ENCODE data around the gene DHRS9.

DNA sequence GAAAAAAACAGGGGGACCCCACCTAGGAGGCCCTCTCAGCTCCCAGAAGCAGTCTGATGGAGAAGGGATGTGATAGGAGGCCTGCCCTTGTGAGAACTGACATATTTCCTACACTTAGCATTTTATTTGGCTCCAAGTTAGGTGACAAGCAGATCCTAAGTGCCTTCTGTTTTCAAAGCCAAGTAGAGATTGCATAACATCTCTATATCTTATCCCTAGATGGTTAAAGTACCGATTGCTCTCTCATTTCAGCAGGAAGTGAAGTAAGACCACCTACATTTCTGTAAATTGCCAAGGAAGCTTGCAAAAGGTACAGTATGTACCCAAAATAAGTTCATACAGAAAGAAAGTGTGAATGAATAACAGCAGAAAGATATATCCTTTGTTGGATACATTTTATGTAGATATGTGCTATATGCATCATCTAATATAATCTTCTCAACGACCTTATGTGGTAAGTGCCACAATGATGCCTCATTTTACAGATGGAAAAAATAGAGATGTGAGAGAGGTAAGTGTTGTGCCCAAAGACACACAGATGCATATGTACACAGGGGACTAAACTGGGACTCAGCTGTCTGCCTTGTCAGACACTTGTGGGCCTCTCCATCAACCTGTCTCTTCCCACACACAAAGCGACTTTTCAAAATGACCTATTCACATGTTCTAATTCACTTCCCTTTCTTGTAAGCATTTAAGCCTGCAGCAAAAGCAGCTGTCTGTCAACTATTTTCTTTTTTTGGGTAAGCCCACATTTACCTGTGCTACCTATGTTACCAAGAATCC is 38.9 kb downstream of the DHRS9 start:
- TF ChIP-seq, protein P1, sequence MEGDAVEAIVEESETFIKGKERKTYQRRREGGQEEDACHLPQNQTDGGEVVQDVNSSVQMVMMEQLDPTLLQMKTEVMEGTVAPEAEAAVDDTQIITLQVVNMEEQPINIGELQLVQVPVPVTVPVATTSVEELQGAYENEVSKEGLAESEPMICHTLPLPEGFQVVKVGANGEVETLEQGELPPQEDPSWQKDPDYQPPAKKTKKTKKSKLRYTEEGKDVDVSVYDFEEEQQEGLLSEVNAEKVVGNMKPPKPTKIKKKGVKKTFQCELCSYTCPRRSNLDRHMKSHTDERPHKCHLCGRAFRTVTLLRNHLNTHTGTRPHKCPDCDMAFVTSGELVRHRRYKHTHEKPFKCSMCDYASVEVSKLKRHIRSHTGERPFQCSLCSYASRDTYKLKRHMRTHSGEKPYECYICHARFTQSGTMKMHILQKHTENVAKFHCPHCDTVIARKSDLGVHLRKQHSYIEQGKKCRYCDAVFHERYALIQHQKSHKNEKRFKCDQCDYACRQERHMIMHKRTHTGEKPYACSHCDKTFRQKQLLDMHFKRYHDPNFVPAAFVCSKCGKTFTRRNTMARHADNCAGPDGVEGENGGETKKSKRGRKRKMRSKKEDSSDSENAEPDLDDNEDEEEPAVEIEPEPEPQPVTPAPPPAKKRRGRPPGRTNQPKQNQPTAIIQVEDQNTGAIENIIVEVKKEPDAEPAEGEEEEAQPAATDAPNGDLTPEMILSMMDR (conservative IDR thresholded peaks at IDR 0.05; ENCODE audit: low read depth, low read length), result no peak
- no peak for TF ChIP-seq EZH2 (IDR thresholded peaks at IDR 0.05; ENCODE audit: low read length, unreplicated experiment)
